ENCODE results near the gene NR2F2.

The NR2F2 gene

DNA sequence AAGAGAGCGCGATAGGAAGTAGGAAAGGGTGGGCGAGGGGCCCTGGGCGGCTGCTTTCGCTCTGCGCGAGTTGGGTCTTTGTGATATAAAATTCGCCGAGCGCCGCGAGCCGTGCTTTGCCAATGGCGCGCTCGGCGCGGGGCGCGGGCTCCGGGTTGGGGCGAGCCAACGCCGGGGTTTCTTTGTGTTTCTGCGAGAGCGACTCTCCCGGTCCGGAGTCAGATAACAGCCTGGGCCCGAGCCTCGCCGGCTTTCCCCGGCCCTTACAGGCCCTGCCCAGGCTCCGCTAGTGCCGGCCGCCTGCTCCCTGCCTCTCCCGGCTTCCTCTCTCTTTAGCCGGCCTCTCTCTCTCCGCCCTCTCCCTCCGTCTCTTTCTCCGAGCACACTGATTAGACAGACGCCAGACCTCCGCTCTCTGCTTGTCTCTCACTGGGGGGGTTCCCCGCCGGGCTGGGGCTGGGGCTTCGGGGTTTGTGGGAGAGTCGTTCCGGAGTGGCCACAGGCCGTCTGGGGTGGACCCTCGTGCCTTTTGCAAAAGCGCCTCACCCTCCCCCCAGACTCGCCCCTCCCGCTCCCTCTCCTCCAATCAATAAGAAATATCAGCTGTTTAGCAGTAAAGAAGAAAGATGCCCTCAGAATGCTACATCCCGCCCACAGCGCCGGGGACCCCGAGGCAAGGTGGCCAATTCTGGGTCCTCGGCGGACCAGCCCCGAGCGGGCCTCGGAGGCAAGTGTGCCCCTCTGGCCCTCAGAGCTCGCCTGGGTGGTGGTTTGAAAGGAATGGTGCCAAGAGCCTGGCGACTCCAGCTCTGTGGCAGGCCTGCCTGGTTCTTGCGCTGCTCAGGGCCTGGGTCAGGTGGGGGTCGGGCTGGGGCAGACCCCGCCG is 2.9 kb downstream of the NR2F2 start:
- no peak for DNase-seq

DNA sequence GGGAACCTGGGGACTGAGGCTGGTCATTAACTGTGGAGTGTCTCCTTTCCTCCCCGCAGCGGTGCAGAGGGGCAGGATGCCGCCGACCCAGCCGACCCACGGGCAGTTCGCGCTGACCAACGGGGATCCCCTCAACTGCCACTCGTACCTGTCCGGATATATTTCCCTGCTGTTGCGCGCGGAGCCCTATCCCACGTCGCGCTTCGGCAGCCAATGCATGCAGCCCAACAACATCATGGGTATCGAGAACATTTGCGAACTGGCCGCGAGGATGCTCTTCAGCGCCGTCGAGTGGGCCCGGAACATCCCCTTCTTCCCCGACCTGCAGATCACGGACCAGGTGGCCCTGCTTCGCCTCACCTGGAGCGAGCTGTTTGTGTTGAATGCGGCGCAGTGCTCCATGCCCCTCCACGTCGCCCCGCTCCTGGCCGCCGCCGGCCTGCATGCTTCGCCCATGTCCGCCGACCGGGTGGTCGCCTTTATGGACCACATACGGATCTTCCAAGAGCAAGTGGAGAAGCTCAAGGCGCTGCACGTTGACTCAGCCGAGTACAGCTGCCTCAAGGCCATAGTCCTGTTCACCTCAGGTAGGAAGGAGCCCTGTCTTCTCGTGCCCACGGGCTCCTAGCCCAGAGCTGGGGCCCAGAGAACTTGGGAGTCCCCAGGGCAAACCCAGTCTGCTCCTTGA is 3.7 kb downstream of the NR2F2 start:
- DNase-seq: no peak

DNA sequence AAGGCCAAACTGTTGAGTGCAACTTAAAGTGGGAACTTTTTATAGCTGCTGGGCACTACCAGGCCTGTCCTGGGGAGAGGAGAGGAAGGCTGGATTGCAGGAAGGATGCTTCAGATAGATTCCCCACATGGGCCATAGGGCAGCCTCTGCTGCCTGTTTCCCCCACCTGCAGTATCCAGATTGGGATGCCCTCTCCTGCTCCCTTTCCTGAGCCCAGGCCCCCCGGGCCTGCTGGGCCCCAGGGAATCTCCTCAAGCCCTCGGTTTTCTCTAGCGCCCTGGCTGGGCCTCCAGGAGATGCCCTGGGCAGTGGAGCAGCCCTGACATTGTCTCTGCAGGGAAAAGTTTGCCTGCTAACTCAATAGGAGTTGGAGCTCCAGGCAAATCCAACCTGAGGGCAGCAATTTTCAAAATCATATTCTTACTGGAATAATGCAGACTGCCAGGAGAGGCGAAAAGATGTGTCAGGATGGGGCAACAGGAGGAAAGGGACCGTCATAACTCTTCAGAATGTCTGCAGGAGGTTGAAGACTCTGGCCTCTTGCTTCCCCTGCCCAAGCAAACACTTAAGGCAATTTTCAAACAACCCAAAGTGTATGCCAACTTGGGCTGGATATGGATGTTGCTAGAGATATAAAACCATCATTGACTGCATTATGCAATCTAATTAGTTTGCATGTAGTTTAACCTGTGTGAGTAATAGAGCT is 4.4 kb downstream of the NR2F2 start:
- DNase-seq: no peak

DNA sequence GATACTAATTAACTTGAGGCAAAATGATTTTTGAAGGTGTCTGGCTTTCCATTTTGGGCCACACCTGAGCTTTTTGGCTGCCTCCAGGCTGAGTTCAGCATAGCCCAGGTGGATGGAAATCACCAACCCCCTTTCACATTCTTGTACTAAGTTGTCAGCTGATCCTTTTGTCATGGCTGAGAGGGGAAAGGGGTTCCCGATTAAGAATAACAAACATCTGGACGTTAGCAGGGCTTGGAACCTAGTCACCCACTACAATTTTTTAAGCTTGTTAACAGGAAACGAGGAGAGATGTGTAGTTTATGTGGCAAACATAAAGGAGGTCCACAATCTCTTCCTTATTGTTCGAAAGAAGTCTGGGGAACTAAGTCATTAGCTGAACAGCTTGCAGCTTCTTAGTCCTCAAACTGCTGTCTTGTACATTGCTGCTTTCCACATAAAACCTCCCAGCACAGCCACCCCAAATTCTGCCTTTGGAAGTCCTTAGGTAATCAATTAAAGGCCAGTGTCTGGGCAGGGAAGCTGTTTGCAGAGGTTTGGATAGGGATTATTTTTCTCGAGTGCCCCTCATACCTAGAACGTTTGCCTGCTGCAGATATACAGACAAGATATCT is 5.0 kb downstream of the NR2F2 start:
- no peak for DNase-seq

DNA sequence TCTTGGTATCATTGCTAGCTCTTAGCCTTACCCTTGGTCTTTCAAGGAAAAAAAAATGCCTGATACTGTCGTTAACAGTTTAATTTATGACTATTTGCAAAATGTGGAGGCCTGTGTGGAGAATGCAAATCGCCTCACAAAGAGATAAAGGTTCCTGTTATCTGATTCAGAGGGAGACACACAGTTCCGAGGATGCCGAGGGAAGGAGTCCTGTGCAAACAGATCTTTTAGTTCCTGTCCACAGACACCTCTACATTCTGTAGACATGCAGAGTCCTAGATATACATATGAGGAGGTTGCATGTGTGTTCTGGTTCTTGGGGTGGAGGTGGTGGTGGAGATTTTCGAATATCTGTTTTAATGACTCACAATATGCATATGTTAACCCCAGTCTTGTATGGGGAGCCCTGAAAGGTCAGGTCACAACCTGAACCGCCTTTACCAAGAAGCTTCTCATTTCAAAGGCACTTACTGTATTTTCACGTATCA is 5.7 kb downstream of the NR2F2 start:
- no peak for DNase-seq

DNA sequence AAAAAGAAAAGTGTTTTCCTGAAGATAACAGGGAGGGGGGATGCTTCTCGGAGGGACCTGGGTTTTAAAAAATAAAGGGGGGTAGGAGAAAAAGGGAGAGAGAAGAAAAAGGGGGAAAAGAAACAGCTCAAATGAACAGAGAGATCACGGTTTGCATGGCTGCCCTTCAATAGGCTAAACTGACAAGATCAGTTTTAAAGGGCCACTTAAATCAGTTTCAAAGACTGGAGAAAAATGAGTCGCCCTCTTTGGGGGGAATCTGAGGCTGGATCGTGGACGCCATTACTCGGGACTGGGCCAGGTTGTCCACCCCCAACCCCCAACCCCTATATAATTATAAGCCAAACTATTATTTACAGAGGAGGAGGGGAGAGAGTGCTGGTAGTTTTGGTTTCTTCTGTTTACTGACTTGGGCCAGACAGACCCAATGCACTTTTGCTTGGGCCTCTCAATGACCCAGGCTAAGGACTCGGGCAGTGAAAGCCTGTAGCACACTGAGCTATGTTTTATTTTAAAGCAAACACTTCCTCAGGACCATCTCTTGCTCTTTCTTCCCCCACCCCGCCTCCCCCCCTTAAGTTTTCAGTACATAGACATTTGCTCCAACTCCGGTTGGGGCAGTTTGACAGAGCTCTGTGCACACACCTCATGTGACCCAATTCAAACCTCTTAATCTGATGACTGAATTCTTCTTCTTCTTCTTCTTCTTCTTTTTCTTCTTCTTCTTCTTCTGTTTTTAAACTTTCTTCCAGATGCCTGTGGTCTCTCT is 6.3 kb downstream of the NR2F2 start:
- DNase-seq: no peak

DNA sequence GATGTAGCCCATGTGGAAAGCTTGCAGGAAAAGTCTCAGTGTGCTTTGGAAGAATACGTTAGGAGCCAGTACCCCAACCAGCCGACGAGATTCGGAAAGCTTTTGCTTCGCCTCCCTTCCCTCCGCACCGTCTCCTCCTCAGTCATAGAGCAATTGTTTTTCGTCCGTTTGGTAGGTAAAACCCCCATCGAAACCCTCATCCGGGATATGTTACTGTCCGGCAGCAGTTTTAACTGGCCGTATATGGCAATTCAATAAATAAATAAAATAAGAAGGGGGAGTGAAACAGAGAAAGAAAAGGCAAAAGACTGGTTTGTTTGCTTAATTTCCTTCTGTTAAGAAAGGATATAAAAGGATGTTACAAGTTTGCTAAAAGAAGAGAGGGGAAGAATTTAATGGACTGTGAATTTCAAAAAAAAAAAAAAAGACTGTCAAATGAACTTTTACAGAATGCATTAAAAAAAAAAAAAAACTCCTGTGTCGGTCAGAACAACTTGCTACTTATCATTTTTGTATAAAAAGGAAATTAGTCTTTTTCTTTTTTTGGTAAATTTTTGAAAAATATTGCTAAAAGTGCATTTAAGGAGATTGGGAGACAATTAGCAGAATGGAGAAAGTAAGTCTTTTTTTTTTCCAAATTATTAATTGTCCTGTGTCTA is 7.0 kb downstream of the NR2F2 start:
- DNase-seq: no peak

DNA sequence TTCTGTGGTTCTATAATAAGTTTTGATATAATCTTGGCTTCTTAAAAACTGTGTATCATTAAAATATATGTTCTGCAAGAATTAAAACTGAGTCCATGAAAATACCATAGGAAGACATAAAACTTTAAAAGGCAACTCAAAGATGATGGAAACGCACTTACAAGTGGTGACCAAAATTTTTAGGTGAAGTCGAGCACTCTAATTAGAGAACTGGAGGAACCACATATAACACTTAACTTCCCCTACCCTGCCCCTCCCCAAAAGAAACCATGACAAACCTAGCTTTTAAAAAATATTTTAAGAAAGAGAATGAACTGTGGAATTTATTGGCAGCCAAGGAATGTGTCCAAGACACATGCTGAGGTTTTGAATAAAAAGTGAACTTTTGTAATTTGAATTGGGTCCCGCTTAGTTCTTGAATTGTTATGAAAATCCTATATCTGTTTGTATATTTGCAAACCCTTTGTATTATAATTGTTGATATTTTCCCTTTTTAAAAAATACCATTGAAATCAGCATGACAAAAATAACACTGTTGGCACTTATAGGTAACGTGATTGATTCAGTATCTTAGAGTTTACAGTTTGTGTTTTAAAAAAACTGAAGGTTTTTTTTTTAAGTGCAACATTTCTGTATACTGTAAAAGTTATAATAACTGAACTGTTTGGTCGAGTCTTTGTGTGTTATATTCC is 7.7 kb downstream of the NR2F2 start:
- DNase-seq: no peak

DNA sequence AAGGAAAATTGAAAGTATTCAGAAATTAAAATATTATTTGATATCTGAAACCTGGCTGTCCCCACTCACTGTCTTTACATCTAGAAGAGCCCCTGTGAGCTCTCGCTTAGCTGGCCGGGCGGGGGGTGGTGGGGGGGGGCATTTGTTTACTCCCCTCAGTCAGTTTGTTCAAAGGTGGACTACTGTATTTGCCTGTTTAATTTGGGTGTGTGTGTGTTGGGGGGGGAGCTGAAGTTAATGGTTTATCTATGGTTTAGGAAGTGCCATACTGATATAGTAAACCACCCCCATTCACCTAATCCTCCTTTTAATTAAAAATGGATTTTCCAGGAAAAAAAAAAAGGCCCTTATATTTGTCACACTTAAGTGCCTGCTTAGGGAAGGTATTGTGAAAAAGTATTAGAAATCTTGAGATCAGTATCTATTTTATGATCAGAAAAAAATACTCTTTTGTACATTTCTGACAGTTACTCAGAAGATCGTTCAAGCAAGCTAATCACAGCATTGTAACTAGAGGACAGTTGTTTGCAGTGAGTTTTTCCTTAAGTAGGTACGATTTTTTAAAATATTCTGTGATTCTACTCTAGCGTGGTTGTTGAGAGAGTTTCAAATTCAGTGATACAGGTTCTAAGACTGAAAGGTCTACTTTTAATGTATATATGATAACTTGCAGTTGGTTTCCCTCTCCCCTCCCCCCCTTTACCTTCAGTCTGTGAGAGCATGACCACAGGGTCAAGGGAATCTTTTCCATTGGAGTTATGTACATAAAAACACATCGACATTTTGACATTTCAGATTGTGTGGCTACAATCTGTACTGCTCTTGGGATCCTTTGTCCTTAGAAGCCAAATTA is 8.5 kb downstream of the NR2F2 start:
- no peak for DNase-seq

DNA sequence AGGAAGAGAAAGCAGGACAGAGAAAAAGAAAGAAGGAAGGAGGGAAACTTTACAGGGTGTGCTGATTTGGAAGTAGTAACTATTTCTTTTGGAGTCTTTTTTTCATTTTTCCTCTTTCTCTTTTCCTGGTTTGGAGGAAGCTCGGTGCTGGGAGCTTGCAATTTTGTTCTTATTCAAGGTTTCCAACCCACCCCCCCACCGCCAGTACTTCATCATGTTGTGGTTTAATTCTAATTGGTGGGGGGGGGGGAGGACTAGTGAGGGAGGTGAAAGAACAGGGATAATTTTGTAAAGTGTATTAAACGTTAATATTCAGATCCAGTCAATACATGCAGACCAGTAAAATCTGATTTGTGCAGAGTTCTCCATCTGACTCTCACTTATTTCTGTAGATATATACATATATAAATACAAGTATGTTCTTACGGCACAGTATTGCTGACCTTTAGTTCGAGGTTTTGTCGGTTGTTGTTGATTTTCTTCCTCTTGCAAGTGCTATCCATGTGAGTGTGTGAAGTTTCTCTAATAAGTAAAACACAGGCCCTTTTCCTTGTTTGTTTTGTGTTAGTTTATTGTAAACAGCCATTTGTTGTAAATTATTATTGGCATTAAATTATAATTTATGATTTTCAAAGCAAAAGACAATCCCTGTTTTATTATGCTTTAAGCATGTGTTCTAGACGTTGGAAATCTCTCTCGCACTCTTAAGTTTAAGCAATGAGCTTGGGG is 9.3 kb downstream of the NR2F2 start:
- DNase-seq: no peak

DNA sequence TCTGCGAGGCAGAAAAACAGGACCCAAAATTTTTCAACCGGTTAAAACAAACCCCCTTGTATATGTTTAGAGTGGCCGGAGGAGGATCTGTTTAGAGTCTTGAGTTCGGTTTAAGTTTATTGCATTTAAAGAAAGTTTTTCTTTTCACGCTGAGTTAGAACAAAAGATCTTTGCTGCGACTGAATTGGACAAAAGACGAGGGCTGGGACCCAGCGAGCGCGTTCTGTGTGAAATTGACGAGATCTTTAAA is 9.8 kb downstream of the NR2F2 start:
- DNase-seq: no peak

DNA sequence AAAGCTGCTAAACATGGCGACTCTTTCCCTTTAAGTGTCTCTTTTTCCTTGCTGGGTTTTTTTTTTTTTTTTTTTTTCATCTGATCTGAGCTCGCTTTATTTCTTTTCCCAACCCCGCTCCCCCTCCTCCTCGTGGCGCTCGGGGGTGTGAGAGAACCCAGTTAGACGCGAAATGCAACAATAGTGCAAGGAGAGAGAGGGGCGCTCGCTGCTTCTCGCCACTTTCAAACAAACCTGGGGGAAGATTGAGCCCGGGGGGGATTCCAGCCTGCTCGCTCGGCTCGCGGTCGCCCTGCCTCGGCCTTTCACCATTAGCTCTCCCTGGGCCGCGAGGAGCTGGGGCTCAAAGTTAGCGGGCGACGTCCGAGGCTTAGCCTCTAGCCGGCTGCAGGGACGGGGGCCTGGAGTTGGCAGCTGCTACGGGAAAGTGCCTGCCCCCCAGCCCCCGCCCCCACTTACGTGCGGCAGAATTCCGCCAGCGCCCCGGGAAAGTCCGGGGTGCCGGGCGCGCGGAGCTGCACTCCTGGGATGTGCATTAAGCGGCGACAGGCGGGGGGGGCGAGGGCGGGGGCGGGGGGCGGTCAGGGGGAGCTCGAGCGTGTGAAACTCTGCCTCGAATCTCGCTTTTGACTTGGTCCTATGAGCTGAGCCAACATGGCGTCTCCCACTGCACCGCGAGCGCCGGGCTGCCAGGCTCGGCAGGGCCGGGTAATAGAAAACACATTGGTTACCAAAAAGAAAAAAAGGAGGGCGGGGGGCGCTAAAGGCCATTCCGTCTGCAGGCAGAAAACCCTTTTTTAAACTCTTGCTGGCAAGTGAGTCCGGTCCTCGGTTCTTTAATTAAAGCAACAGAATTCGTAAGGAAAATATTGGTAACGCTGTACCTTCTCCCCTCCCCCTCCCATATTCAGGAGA is 10.4 kb downstream of the NR2F2 start:
- no peak for DNase-seq

DNA sequence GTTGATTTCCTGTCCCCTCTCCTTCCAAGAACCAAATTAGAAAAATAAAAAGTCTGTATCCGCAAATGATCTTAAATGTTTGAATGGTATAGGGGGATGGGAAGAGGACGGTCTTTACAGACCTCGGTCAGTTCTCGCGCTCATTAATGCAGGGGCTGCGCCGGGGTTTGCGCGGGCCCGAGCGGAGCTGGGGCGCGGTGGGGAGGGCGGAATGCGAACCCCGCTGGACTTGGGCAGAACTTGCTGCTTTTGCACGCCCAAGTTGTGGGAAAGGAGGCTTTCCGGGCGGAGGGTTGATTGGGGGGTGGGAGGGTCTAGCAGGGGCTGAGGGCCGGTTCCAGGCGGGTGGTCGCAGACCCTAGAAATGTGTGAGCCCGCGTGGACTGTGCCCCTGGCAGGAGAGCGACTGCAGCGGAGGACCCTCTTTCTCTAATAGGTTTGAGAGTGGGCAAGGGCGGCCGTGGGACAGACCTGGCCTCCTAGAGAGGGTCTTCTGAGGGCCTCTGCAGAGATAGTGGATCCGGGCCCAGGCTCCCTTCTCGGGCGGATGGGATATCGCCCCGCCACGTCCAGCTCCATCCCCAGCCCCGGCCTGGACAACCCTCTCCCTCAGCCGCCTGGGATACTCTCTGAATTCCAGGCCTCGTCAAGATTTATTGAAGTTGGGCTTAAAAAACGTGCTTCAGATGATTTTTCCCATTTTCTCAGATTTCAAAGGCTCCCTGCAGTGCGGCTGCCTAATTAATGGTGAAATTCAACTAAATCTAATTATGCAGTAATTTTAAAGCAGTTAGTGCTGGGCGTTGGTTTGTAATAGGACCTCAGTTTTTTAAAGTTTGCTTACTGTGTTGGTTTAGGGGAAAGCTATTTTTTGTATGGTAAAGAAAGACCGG is 11.3 kb downstream of the NR2F2 start:
- DNase-seq: no peak

DNA sequence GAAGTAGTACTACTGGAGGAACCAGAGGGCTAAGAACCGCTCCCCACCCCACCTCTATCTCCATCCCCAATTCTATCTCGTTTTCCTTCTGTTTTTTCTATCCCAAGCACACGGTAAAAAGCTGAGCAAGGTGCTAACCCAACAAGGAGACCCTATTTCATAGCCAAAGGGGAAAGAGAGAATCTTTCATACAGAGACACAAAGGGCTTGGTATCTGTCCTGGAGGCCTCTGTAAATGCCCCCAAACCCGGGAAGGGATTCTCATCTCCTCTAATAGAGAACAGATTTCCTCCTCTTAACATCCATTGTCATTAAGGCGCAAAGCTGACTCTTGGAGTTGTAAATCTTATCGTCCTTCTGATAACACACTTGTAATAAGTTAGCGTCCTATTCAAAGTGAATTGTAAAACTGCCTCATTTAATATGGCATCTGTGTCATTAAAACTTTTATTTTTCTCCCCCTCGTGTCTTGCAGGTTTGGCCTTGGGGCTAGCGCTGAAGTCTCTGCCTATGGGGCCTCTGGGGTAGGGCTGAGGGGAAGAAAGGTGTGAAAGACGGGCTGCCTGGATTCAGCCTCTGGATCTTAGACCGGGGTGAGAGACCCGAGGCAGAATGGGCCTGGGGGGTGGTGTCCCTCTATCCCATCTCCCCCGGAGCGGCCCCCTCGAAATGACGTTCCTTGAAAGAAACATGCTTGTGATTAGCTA is 12.1 kb downstream of the NR2F2 start:
- no peak for DNase-seq

DNA sequence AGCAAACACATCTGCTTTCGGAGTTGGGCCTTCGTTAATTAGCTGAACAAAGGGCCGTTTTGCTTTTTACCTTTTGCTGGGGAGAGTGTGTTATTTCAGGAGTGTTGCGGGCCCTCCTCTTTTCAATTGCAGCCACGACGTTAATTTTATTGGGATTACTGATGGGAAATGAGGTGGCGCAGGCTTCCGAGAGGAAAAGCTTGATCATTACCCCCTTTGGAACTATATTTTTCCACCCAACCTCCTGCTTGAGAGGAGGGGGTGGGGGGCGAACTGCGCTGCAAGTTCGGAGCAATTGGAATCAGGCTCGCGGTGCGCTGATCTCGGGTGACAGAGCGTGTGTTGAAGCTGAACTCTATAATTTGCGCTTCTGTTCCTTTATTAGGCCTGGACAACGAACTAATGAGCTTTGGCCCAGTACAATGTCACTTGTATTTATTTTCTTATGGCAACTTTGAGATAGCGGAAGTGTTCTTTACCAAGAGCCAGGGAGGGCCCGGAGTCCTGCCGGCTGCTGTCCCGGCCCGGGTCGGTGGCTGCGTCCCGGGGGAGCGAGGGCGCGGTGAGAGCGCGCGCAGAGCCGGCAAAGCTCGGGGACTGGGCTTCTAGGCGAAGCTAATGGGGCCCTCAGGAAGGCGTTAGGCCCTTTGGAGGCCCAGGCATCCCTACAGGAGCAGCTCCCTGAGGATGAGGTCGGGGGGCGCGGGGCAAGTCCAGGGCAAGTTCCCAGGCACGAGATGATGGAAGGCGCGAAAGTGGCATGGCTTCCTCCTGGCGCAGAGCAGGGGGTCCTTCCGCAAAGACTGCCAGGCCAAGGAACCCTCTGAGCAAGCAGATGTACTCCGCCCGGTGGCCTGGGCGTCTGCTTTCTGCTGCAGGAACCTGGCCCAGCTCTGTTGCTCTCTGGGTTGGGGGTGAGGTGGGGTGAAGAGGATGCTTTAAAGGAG is 12.9 kb downstream of the NR2F2 start:
- no peak for DNase-seq

Measured in activated CD4-positive, alpha-beta T cell treated with anti-CD3 and anti-CD28 coated beads for 1 hour (primary cell).